ENCODE data around the gene ACR.

DNA sequence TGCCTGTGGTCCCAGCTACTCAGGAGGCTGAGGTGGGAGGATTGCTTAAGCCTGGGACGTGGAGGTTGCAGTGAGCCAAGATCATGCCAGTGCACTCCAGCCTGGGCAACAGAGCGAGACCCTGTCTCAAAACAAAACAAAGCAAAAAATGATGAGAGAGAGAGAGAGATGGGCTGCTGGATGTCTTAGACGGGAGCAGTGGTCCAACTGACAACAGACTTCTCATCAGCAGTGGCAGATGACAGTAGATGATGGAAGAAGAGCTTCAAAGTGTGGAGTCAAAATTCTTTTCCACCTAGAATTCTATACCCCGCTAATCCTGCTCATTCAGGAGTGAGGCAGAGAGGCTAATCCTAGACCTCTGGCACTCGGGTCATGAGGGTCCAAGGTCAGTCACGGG lies 29.0 kb upstream of the ACR start:
- TF ChIP-seq, protein P1, sequence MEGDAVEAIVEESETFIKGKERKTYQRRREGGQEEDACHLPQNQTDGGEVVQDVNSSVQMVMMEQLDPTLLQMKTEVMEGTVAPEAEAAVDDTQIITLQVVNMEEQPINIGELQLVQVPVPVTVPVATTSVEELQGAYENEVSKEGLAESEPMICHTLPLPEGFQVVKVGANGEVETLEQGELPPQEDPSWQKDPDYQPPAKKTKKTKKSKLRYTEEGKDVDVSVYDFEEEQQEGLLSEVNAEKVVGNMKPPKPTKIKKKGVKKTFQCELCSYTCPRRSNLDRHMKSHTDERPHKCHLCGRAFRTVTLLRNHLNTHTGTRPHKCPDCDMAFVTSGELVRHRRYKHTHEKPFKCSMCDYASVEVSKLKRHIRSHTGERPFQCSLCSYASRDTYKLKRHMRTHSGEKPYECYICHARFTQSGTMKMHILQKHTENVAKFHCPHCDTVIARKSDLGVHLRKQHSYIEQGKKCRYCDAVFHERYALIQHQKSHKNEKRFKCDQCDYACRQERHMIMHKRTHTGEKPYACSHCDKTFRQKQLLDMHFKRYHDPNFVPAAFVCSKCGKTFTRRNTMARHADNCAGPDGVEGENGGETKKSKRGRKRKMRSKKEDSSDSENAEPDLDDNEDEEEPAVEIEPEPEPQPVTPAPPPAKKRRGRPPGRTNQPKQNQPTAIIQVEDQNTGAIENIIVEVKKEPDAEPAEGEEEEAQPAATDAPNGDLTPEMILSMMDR (IDR thresholded peaks at IDR 0.05; ENCODE audit: low read depth, low read length, missing input control) = no peak
- TF ChIP-seq EGR1 (IDR thresholded peaks at IDR 0.05; ENCODE audit: low read depth in 2 of 2) = no peak

Data from liver (tissue), 3 donors.